ENCODE measurements around the gene ELP2.
"Not testable (repeated sequence)": the region's sequence is repeated elsewhere in the genome, so short reads cannot be mapped to it uniquely, and the experiment has no call there.

The ELP2 gene

GRCh38 chr18:36088256-36088655, 41.4 kb upstream of the ELP2 start:
- ATAC-seq = no peak
- no peak for TF ChIP-seq ARNTL (CRISPR knock-in tag; IDR thresholded peaks at IDR 0.05; ENCODE audit: borderline replicate concordance, low read depth)
- no peak for TF ChIP-seq TCF4 (CRISPR knock-in tag; IDR thresholded peaks at IDR 0.05; ENCODE audit: borderline replicate concordance)
- TF ChIP-seq CREB5 (CRISPR knock-in tag; IDR thresholded peaks at IDR 0.05; ENCODE audit: low read depth) = no peak
- TF ChIP-seq ISL1 (CRISPR knock-in tag; IDR thresholded peaks at IDR 0.05) = no peak
- no peak for TF ChIP-seq PATZ1 (CRISPR knock-in tag; IDR thresholded peaks at IDR 0.05; ENCODE audit: borderline replicate concordance)
- TF ChIP-seq PPARA (CRISPR knock-in tag; IDR thresholded peaks at IDR 0.05; ENCODE audit: borderline replicate concordance) = no peak
- no peak for TF ChIP-seq TSHZ2 (CRISPR knock-in tag; IDR thresholded peaks at IDR 0.05)
- TF ChIP-seq RARB (CRISPR knock-in tag; IDR thresholded peaks at IDR 0.05) = no peak
- no peak for TF ChIP-seq OSR1 (CRISPR knock-in tag; IDR thresholded peaks at IDR 0.05)
- TF ChIP-seq CSDC2 (CRISPR knock-in tag; IDR thresholded peaks at IDR 0.05) = no peak
- no peak for TF ChIP-seq ZNF565 (CRISPR knock-in tag; conservative IDR thresholded peaks at IDR 0.05; ENCODE audit: low read depth)
- TF ChIP-seq, protein P1, sequence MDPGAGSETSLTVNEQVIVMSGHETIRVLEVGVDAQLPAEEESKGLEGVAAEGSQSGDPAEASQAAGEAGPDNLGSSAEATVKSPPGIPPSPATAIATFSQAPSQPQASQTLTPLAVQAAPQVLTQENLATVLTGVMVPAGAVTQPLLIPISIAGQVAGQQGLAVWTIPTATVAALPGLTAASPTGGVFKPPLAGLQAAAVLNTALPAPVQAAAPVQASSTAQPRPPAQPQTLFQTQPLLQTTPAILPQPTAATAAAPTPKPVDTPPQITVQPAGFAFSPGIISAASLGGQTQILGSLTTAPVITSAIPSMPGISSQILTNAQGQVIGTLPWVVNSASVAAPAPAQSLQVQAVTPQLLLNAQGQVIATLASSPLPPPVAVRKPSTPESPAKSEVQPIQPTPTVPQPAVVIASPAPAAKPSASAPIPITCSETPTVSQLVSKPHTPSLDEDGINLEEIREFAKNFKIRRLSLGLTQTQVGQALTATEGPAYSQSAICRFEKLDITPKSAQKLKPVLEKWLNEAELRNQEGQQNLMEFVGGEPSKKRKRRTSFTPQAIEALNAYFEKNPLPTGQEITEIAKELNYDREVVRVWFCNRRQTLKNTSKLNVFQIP (CRISPR knock-in tag; IDR thresholded peaks at IDR 0.05; ENCODE audit: borderline replicate concordance, low read depth) = no peak
- TF ChIP-seq ZFP3 (CRISPR knock-in tag; IDR thresholded peaks at IDR 0.05) = no peak
- no peak for TF ChIP-seq SNAI2 (CRISPR knock-in tag; IDR thresholded peaks at IDR 0.05)
- TF ChIP-seq ZNF8 (CRISPR knock-in tag; IDR thresholded peaks at IDR 0.05) = no peak
- TF ChIP-seq, protein P2, sequence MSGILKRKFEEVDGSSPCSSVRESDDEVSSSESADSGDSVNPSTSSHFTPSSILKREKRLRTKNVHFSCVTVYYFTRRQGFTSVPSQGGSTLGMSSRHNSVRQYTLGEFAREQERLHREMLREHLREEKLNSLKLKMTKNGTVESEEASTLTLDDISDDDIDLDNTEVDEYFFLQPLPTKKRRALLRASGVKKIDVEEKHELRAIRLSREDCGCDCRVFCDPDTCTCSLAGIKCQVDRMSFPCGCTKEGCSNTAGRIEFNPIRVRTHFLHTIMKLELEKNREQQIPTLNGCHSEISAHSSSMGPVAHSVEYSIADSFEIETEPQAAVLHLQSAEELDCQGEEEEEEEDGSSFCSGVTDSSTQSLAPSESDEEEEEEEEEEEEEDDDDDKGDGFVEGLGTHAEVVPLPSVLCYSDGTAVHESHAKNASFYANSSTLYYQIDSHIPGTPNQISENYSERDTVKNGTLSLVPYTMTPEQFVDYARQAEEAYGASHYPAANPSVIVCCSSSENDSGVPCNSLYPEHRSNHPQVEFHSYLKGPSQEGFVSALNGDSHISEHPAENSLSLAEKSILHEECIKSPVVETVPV (CRISPR knock-in tag; IDR thresholded peaks at IDR 0.05) = no peak
- no peak for TF ChIP-seq ESRRG (CRISPR knock-in tag; IDR thresholded peaks at IDR 0.05)
- no peak for TF ChIP-seq BACH2 (CRISPR knock-in tag; IDR thresholded peaks at IDR 0.05; ENCODE audit: borderline replicate concordance)
- TF ChIP-seq GLIS3 (CRISPR knock-in tag; IDR thresholded peaks at IDR 0.05) = no peak

- TF ChIP-seq, protein P2 (CRISPR knock-in tag; IDR thresholded peaks at IDR 0.05) = no peak
- TF ChIP-seq CSDC2 (CRISPR knock-in tag; IDR thresholded peaks at IDR 0.05) (no peak), ZNF70 (CRISPR knock-in tag; IDR thresholded peaks at IDR 0.05) (no peak), PPARA (CRISPR knock-in tag; IDR thresholded peaks at IDR 0.05; ENCODE audit: borderline replicate concordance) (no peak), ISL1 (CRISPR knock-in tag; IDR thresholded peaks at IDR 0.05) (no peak), ZC3H10 (CRISPR knock-in tag; IDR thresholded peaks at IDR 0.05) (no peak), ESRRG (CRISPR knock-in tag; IDR thresholded peaks at IDR 0.05) (no peak), PATZ1 (CRISPR knock-in tag; IDR thresholded peaks at IDR 0.05; ENCODE audit: borderline replicate concordance) (no peak), ZNF8 (CRISPR knock-in tag; IDR thresholded peaks at IDR 0.05) (no peak), ZNF565 (CRISPR knock-in tag; conservative IDR thresholded peaks at IDR 0.05; ENCODE audit: low read depth) (no peak), ZFP3 (CRISPR knock-in tag; IDR thresholded peaks at IDR 0.05) (no peak), TCF4 (CRISPR knock-in tag; IDR thresholded peaks at IDR 0.05; ENCODE audit: borderline replicate concordance) (no peak), CREB5 (CRISPR knock-in tag; IDR thresholded peaks at IDR 0.05; ENCODE audit: low read depth) (no peak)
- TF ChIP-seq, protein P1 (CRISPR knock-in tag; IDR thresholded peaks at IDR 0.05; ENCODE audit: borderline replicate concordance, low read depth) = no peak
- no peak for ATAC-seq
These were observed 40.7 kb upstream of the ELP2 start for GRCh38 chr18:36089001-36089400.

DNA sequence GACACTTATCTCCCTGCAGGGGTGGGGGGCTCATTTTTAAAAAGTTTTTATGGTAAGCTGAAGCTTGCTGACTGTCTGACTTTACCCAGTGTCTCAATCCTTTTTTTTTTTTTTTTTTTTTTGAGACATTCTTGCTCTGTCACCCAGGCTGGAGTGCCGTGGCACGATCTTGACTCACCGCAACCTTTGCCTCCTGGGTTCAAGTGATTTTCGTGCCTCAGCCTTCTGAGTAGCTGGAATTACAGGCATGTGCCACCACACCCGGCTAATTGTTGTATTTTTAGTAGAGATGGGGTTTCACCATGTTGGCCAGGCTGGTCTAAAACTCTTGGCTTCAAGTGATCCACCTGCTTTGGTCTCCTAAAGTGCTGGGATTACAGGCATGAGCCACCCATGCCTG, 37.6 kb upstream of the ELP2 start:
- not testable (repeated sequence) for ATAC-seq
